HepG2 (cell line): ENCODE data around the gene PRR30. TPM values are rescaled to one million over a fixed set of nuclear protein-coding genes. Genes with fewer than 3 reads are reported as not detected.

Experiments used
- ATAC-seq: fragments of 200-7000 bp; cut with Tn5 transposase; 3 replicates; pipeline ENCODE4 v1.9.1; 2020; ENCODE audit warnings: mild to moderate bottlenecking, moderate library complexity
- BruUV-seq: library from RNA; stranded (reverse); fragments of 400-500 nt; replicated peaks from 2 replicates; lab custom pipeline; 2021; lab: Mats Ljungman, UMichigan
- CTCF ChIA-PET: fragments of 300-600 bp; formaldehyde crosslinking; extraction: SDS; loops from one replicate; lab custom pipeline; 2021; ENCODE audit warnings: low total read pairs, inconsistent platforms, low intra/inter-chr PET ratio; lab: Yijun Ruan, JAX
- POLR2A ChIA-PET: fragments of 350-600 bp; sonication (Branson Sonifier 250); formaldehyde crosslinking; loops from one replicate; lab custom pipeline; 2020; ENCODE audit warnings: antibody characterized with exemption, inconsistent platforms; lab: Yijun Ruan, JAX
- DNase-seq: peaks from one replicate; pipeline ENCODE4 v3.0.0-alpha.2; 2015; ENCODE audit warnings: low spot score
- FAIRE-seq: peaks from 3 replicates; lab custom pipeline; 2011; peaks lifted over from hg19 to GRCh38; lab: Jason Lieb, UNC
- H2AFZ ChIP-seq: one replicate; pipeline ENCODE4 v1.6.1; 2011; ENCODE audit warnings: low read length, inconsistent platforms
- H3K27ac ChIP-seq: fragments of 300-600 bp; 3 replicates; pipeline ENCODE4 v1.8.0; 2011; ENCODE audit warnings: mixed run types, mild to moderate bottlenecking, mixed read lengths, low read length, inconsistent platforms; ENCODE audit not compliant: insufficient read depth; ENCODE audit errors: extremely low read length
- H3K27me3 ChIP-seq, 2 experiments: fragments of 200-600 bp in 1 of 2; 2 replicates in 1 of 2; 3 replicates in 1 of 2; pipeline versions ENCODE4 v1.6.0 to v1.8.0; 2011; ENCODE audit warnings: low read length in 2 of 2, mild to moderate bottlenecking in 2 of 2, moderate library complexity in 2 of 2, inconsistent platforms in 1 of 2; ENCODE audit not compliant: insufficient read depth in 2 of 2, control insufficient read depth in 1 of 2
- H3K36me3 ChIP-seq, 2 experiments: fragments of 200-600 bp in 1 of 2; replicated peaks in 1 of 2; 2 replicates in 1 of 2; 3 replicates in 1 of 2; pipeline versions ENCODE4 v1.5.1 to v1.8.0; 2011; ENCODE audit warnings: low read length in 2 of 2, inconsistent platforms in 1 of 2; ENCODE audit not compliant: insufficient read depth in 2 of 2, control insufficient read depth in 1 of 2
- H3K4me1 ChIP-seq: 2 replicates; pipeline ENCODE4 v1.5.1; 2012; ENCODE audit warnings: low read length, inconsistent platforms; ENCODE audit not compliant: insufficient read depth
- H3K4me2 ChIP-seq: 2 replicates; pipeline ENCODE4 v1.6.0; 2011; ENCODE audit warnings: low read depth, low read length, inconsistent platforms
- H3K4me3 ChIP-seq, 3 experiments: fragments of 200-600 bp in 1 of 3; sonication (generic), shearing (Covaris generic) in 1 of 3; replicated peaks in 1 of 3; 2 replicates each; pipeline ENCODE4 v1.5.1; 2011 to 2016; ENCODE audit warnings: low read length in 3 of 3, inconsistent platforms in 2 of 3, low read depth in 2 of 3, mild to moderate bottlenecking in 2 of 3, control low read depth in 1 of 3, mixed read lengths in 1 of 3; ENCODE audit not compliant: insufficient read depth in 1 of 3
- H3K79me2 ChIP-seq: one replicate; pipeline ENCODE4 v1.6.1; 2011; ENCODE audit warnings: low read length, inconsistent platforms; ENCODE audit not compliant: insufficient read depth
- H3K9ac ChIP-seq: 2 replicates; pipeline ENCODE4 v1.6.0; 2011; ENCODE audit warnings: mild to moderate bottlenecking, low read depth, low read length, inconsistent platforms; ENCODE audit not compliant: insufficient read depth
- H3K9me3 ChIP-seq: 2 replicates; pipeline ENCODE4 v1.5.1; 2012; ENCODE audit warnings: mild to moderate bottlenecking, low read length
- H4K20me1 ChIP-seq: 2 replicates; pipeline ENCODE4 v1.6.0; 2011; ENCODE audit warnings: inconsistent platforms, mild to moderate bottlenecking, low read length, moderate library complexity; ENCODE audit not compliant: insufficient read depth
- CEBPB ChIP-seq: IDR thresholded peaks from 2 replicates; pipeline ENCODE4 v1.6.1; 2011; ENCODE audit warnings: low read depth, low read length, improper control_type of control experiment, borderline replicate concordance
- CREB1 ChIP-seq, 2 experiments: fragments of 450-650 bp in 1 of 2; IDR thresholded peaks; 2 replicates each; pipeline ENCODE4 v1.6.1; 2016 to 2017; ENCODE audit warnings: control low read depth in 1 of 2, mild to moderate bottlenecking in 1 of 2, missing compliant biosample characterization in 1 of 2, missing genetic modification characterization in 1 of 2
- CSRNP1 ChIP-seq: sonication (generic); formaldehyde crosslinking; IDR thresholded peaks from 2 replicates; pipeline ENCODE4 v1.8.1; 2023; ENCODE audit warnings: mild to moderate bottlenecking, missing genetic modification reagents
- FOXA1 ChIP-seq, 2 experiments: fragments of 450-650 bp in 1 of 2; sonication (generic) in 1 of 2; formaldehyde crosslinking in 1 of 2; IDR thresholded peaks; 2 replicates each; pipeline versions ENCODE4 v1.4.0 to v1.6.1; 2016 to 2020; ENCODE audit warnings: missing genetic modification reagents in 1 of 2
- HNRNPUL1 ChIP-seq: fragments of 200-400 bp; formaldehyde crosslinking; IDR thresholded peaks from 2 replicates; pipeline ENCODE4 v1.6.1; 2017; ENCODE audit warnings: low read depth, mild to moderate bottlenecking, low read length, moderate library complexity
- MAFG ChIP-seq: sonication (generic); formaldehyde crosslinking; IDR thresholded peaks from 2 replicates; pipeline ENCODE4 v1.5.1; 2020; ENCODE audit warnings: mild to moderate bottlenecking, missing genetic modification reagents
- PTBP1 ChIP-seq: fragments of 200-400 bp; formaldehyde crosslinking; IDR thresholded peaks from 2 replicates; pipeline ENCODE4 v1.6.1; 2018; ENCODE audit warnings: low read length, low read depth; ENCODE audit not compliant: poor library complexity, severe bottlenecking
- ZBTB21 ChIP-seq: sonication (generic); formaldehyde crosslinking; IDR thresholded peaks from 2 replicates; pipeline ENCODE4 v1.4.0; 2020; ENCODE audit warnings: missing genetic modification reagents
- ZNF253 ChIP-seq: sonication (generic); formaldehyde crosslinking; IDR thresholded peaks from 2 replicates; pipeline ENCODE4 v1.8.0; 2022; ENCODE audit warnings: mild to moderate bottlenecking, missing genetic modification reagents, borderline replicate concordance
- ZNF292 ChIP-seq: sonication (generic); formaldehyde crosslinking; IDR thresholded peaks from 2 replicates; pipeline ENCODE4 v1.8.1; 2022; ENCODE audit warnings: mild to moderate bottlenecking, low read depth, missing genetic modification reagents, borderline replicate concordance
- ZNF430 ChIP-seq: sonication (generic); formaldehyde crosslinking; IDR thresholded peaks from 2 replicates; pipeline ENCODE4 v1.9.0; 2021; ENCODE audit warnings: mild to moderate bottlenecking, missing genetic modification reagents
- ZNF772 ChIP-seq: sonication (generic); formaldehyde crosslinking; IDR thresholded peaks from 2 replicates; pipeline ENCODE4 v1.5.0; 2020; ENCODE audit warnings: mild to moderate bottlenecking, missing genetic modification reagents
- ZNF891 ChIP-seq: sonication (generic); formaldehyde crosslinking; IDR thresholded peaks from 2 replicates; pipeline ENCODE4 v1.5.0; 2020; ENCODE audit warnings: mild to moderate bottlenecking, missing genetic modification reagents
- WGBS: methylation state at CpG from one replicate; pipeline ENCODE4 v1.1.6; 2017; ENCODE audit warnings: low lambda C conversion rate; 5-methylcytosine and 5-hydroxymethylcytosine counted together
- in situ Hi-C: cut with HindIII; loops from 2 replicates; pipeline ENCODE4 v1.10.0; 2017; ENCODE audit warnings: low pct_unique_long_range_greater_than_20kb; ENCODE audit not compliant: extremely low pct_ligation_motif_present
- intact Hi-C: fragments of 100-400 bp; cut with micrococcal nuclease; formaldehyde crosslinking; loops from one replicate; pipeline ENCODE4 v1.10.0; 2022; ENCODE audit not compliant: unreplicated experiment
- polyA plus RNA-seq, 8 experiments: library from polyadenylated mRNA; depleted of rRNA in 3 of 8; stranded (reverse) in 7 of 8; unstranded in 1 of 8; fragments of >200 nt; fragmentation: Illumina TruSeq in 4 of 8; extraction: Trizol in 4 of 8; gene quantifications; 2 replicates each; pipeline versions ENCODE4 v1.2.1 to v1.2.3, GENCODE V29; 2011 to 2016; ENCODE audit warnings: low read depth in 4 of 8, missing spikeins in 1 of 8, mixed read lengths in 1 of 8; ENCODE audit not compliant: insufficient read depth in 1 of 8
- total RNA-seq, 5 experiments: library from RNA; depleted of rRNA; stranded (reverse); fragments of >200 nt; fragmentation: Illumina TruSeq; extraction: Trizol; gene quantifications; 2 replicates each; pipeline ENCODE4 v1.2.3, GENCODE V29; 2016; ENCODE audit warnings: low read depth in 1 of 5
- TF ChIP-seq, protein P1 (sequence below): sonication (generic); formaldehyde crosslinking; IDR thresholded peaks from 2 replicates; pipeline ENCODE4 v1.5.0; 2020; ENCODE audit warnings: missing genetic modification reagents
- TF ChIP-seq, protein P2 (sequence below): sonication (generic); formaldehyde crosslinking; IDR thresholded peaks from 2 replicates; pipeline ENCODE4 v1.4.0; 2020; ENCODE audit warnings: mild to moderate bottlenecking, low read depth, missing genetic modification reagents
- TF ChIP-seq, protein P3 (sequence below): IDR thresholded peaks from 2 replicates; pipeline ENCODE4 v1.6.1; 2012; ENCODE audit warnings: low read depth, low read length, improper control_type of control experiment

Gene PRR30
- total and polyA plus RNA-seq, 2 of the 13 experiments (the other 11 are each of a cell fraction or from before 2014, with no cell fraction given): not detected

DNA sequence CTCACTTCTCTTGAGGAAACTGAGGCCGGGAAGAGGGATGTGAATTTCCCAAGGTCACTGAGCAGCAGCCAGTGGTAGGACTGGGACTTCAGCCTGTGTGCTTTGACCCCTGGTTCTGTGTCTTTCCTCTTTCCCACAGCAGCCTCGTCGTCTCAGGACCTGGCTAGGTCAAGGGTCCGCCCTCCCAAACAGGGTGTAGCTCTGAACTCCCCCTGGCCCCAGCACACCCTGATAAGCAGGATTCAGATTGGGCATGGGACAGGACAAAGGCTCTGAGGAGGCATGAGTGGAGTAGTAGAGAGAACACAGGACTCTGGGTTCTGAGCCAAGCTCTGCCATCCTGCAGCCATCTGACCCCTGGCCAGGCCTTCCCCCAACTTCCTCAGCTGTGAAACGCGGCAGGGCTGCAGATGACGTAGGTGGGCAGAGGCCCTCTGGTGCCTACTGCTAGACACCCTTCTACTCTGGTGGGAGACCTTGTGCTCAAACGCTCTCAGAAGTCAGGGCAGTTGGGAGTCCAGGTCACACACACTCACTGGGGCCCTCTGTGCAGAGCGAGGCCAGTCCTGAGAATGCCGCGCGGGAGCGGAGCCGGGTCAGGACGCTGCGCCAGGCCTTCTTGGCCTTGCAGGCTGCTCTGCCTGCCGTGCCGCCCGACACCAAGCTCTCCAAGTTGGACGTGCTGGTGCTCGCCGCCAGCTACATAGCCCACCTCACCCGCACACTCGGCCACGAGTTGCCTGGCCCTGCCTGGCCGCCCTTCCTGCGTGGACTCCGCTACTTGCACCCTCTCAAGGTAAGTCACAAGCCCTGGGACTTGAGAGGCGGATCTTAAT lies 10.6 kb upstream of the PRR30 start:
- in situ Hi-C loops (loop anchor here (5.0 kb wide), 1 partner anchor 38 kb away; no protein-coding TSS in a partner anchor), intact Hi-C loops (no loop called here)
- ATAC-seq: peak; percentile 24
- WGBS: 69% methylated on average over 19 of the region's 29 CpGs
- Histone ChIP-seq H3K27ac (no peak overlapping the region), H3K36me3 (no peaks in the 10 kb centered on the region), H3K4me3 (peak overlapping the region in 1 of 3 experiments; percentile 18; a peak in 1 of 6 replicates), H3K79me2 (no peaks in the 10 kb centered on the region), H3K9ac (peak overlapping the region; percentile 2), H3K27me3 (peaks cover 0 to 2% of the 10 kb centered on the region in 2 experiments; a peak in 2 of 5 replicates), H3K9me3 (no peaks in the 10 kb centered on the region), H4K20me1 (no peaks in the 10 kb centered on the region), H3K4me2 (peak overlapping the region; percentile 48), H2AFZ (peak overlapping the region; percentile 2), H3K4me1 (peaks cover 71% of the 10 kb centered on the region)
- no peak for DNase-seq
- POLR2A ChIA-PET: interaction anchor here (1.5 to 1.9 kb wide), 2 partner anchors 15 to 42 kb away, joined by 4 read pairs; partner anchors contain the start of gene PREB
- CTCF ChIA-PET: no interaction called here
- no TSS peak for BruUV-seq
- FAIRE-seq: no peak
- TF ChIP-seq CREB1 (IDR thresholded peaks at IDR 0.05) (peak; percentile 19; the same call in 1 of the 2 replicates), CREB1 (CRISPR knock-in tag; IDR thresholded peaks at IDR 0.05) (no peak), FOXA1 (IDR thresholded peaks at IDR 0.05) (no peak), FOXA1 (CRISPR knock-in tag; IDR thresholded peaks at IDR 0.05) (no peak), ZNF292 (CRISPR knock-in tag) (0 out of 2 replicates have a peak, but pooled peaks have one; percentile 27), ZNF772 (CRISPR knock-in tag) (no peak; the same call in 1 of the 2 replicates), PTBP1 (no peak), ZNF430 (no peak), CEBPB (no peak), CSRNP1 (no peak), HNRNPUL1 (no peak), ZNF253 (CRISPR knock-in tag) (no peak), ZBTB21 (CRISPR knock-in tag) (no peak), ZNF891 (CRISPR knock-in tag) (0 out of 2 replicates have a peak, but pooled peaks have one; percentile 33), MAFG (no peak)
- TF ChIP-seq, protein P1, sequence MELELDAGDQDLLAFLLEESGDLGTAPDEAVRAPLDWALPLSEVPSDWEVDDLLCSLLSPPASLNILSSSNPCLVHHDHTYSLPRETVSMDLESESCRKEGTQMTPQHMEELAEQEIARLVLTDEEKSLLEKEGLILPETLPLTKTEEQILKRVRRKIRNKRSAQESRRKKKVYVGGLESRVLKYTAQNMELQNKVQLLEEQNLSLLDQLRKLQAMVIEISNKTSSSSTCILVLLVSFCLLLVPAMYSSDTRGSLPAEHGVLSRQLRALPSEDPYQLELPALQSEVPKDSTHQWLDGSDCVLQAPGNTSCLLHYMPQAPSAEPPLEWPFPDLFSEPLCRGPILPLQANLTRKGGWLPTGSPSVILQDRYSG (CRISPR knock-in tag): no peak
- TF ChIP-seq, protein P2, sequence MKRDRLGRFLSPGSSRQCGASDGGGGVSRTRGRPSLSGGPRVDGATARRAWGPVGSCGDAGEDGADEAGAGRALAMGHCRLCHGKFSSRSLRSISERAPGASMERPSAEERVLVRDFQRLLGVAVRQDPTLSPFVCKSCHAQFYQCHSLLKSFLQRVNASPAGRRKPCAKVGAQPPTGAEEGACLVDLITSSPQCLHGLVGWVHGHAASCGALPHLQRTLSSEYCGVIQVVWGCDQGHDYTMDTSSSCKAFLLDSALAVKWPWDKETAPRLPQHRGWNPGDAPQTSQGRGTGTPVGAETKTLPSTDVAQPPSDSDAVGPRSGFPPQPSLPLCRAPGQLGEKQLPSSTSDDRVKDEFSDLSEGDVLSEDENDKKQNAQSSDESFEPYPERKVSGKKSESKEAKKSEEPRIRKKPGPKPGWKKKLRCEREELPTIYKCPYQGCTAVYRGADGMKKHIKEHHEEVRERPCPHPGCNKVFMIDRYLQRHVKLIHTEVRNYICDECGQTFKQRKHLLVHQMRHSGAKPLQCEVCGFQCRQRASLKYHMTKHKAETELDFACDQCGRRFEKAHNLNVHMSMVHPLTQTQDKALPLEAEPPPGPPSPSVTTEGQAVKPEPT (CRISPR knock-in tag): no peak
- TF ChIP-seq, protein P3, sequence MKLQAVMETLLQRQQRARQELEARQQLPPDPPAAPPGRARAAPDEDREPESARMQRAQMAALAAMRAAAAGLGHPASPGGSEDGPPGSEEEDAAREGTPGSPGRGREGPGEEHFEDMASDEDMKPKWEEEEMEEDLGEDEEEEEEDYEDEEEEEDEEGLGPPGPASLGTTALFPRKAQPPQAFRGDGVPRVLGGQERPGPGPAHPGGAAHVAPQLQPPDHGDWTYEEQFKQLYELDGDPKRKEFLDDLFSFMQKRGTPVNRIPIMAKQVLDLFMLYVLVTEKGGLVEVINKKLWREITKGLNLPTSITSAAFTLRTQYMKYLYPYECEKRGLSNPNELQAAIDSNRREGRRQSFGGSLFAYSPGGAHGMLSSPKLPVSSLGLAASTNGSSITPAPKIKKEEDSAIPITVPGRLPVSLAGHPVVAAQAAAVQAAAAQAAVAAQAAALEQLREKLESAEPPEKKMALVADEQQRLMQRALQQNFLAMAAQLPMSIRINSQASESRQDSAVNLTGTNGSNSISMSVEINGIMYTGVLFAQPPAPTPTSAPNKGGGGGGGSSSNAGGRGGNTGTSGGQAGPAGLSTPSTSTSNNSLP: no peak
